HepG2 (cell line): ENCODE measurements around the gene HPS3. TPM values are rescaled to one million over a fixed set of nuclear protein-coding genes. Genes with fewer than 3 reads are reported as not detected.

Experiments used
- ATAC-seq: fragments of 200-7000 bp; cut with Tn5 transposase; 3 replicates; pipeline ENCODE4 v1.9.1; 2020; ENCODE audit warnings: mild to moderate bottlenecking, moderate library complexity
- BruUV-seq: library from RNA; stranded (reverse); fragments of 400-500 nt; replicated peaks from 2 replicates; lab custom pipeline; 2021; lab: Mats Ljungman, UMichigan
- CTCF ChIA-PET: fragments of 300-600 bp; formaldehyde crosslinking; extraction: SDS; loops from one replicate; lab custom pipeline; 2021; ENCODE audit warnings: low total read pairs, inconsistent platforms, low intra/inter-chr PET ratio; lab: Yijun Ruan, JAX
- POLR2A ChIA-PET: fragments of 350-600 bp; sonication (Branson Sonifier 250); formaldehyde crosslinking; loops from one replicate; lab custom pipeline; 2020; ENCODE audit warnings: antibody characterized with exemption, inconsistent platforms; lab: Yijun Ruan, JAX
- DNase-seq: peaks from one replicate; pipeline ENCODE4 v3.0.0-alpha.2; 2015; ENCODE audit warnings: low spot score
- FAIRE-seq: peaks from 3 replicates; lab custom pipeline; 2011; peaks lifted over from hg19 to GRCh38; lab: Jason Lieb, UNC
- H2AFZ ChIP-seq: one replicate; pipeline ENCODE4 v1.6.1; 2011; ENCODE audit warnings: low read length, inconsistent platforms
- H3K27ac ChIP-seq: fragments of 300-600 bp; 3 replicates; pipeline ENCODE4 v1.8.0; 2011; ENCODE audit warnings: mixed run types, mild to moderate bottlenecking, mixed read lengths, low read length, inconsistent platforms; ENCODE audit not compliant: insufficient read depth; ENCODE audit errors: extremely low read length
- H3K27me3 ChIP-seq, 2 experiments: fragments of 200-600 bp in 1 of 2; 2 replicates in 1 of 2; 3 replicates in 1 of 2; pipeline versions ENCODE4 v1.6.0 to v1.8.0; 2011; ENCODE audit warnings: low read length in 2 of 2, mild to moderate bottlenecking in 2 of 2, moderate library complexity in 2 of 2, inconsistent platforms in 1 of 2; ENCODE audit not compliant: insufficient read depth in 2 of 2, control insufficient read depth in 1 of 2
- H3K36me3 ChIP-seq, 2 experiments: fragments of 200-600 bp in 1 of 2; replicated peaks in 1 of 2; 2 replicates in 1 of 2; 3 replicates in 1 of 2; pipeline versions ENCODE4 v1.5.1 to v1.8.0; 2011; ENCODE audit warnings: low read length in 2 of 2, inconsistent platforms in 1 of 2; ENCODE audit not compliant: insufficient read depth in 2 of 2, control insufficient read depth in 1 of 2
- H3K4me1 ChIP-seq: 2 replicates; pipeline ENCODE4 v1.5.1; 2012; ENCODE audit warnings: low read length, inconsistent platforms; ENCODE audit not compliant: insufficient read depth
- H3K4me2 ChIP-seq: 2 replicates; pipeline ENCODE4 v1.6.0; 2011; ENCODE audit warnings: low read depth, low read length, inconsistent platforms
- H3K4me3 ChIP-seq, 3 experiments: fragments of 200-600 bp in 1 of 3; sonication (generic), shearing (Covaris generic) in 1 of 3; replicated peaks in 1 of 3; 2 replicates each; pipeline ENCODE4 v1.5.1; 2011 to 2016; ENCODE audit warnings: low read length in 3 of 3, inconsistent platforms in 2 of 3, low read depth in 2 of 3, mild to moderate bottlenecking in 2 of 3, control low read depth in 1 of 3, mixed read lengths in 1 of 3; ENCODE audit not compliant: insufficient read depth in 1 of 3
- H3K79me2 ChIP-seq: one replicate; pipeline ENCODE4 v1.6.1; 2011; ENCODE audit warnings: low read length, inconsistent platforms; ENCODE audit not compliant: insufficient read depth
- H3K9ac ChIP-seq: 2 replicates; pipeline ENCODE4 v1.6.0; 2011; ENCODE audit warnings: mild to moderate bottlenecking, low read depth, low read length, inconsistent platforms; ENCODE audit not compliant: insufficient read depth
- H3K9me3 ChIP-seq: 2 replicates; pipeline ENCODE4 v1.5.1; 2012; ENCODE audit warnings: mild to moderate bottlenecking, low read length
- H4K20me1 ChIP-seq: 2 replicates; pipeline ENCODE4 v1.6.0; 2011; ENCODE audit warnings: inconsistent platforms, mild to moderate bottlenecking, low read length, moderate library complexity; ENCODE audit not compliant: insufficient read depth
- ELF4 ChIP-seq: sonication (generic); formaldehyde crosslinking; IDR thresholded peaks from 2 replicates; pipeline ENCODE4 v1.5.0; 2020; ENCODE audit warnings: missing genetic modification reagents, mild to moderate bottlenecking, moderate library complexity, borderline replicate concordance
- NCOA1 ChIP-seq: sonication (generic); formaldehyde crosslinking; IDR thresholded peaks from 2 replicates; pipeline ENCODE4 v1.9.0; 2021; ENCODE audit warnings: missing genetic modification reagents
- STAG1 ChIP-seq: sonication (generic); formaldehyde crosslinking; IDR thresholded peaks from 2 replicates; pipeline ENCODE4 v1.4.0; 2020; ENCODE audit warnings: missing genetic modification reagents
- ZFP37 ChIP-seq: sonication (generic); formaldehyde crosslinking; IDR thresholded peaks from 2 replicates; pipeline ENCODE4 v1.4.0; 2020; ENCODE audit warnings: missing genetic modification reagents, borderline replicate concordance
- ZFP82 ChIP-seq: sonication (generic); formaldehyde crosslinking; IDR thresholded peaks from 2 replicates; pipeline ENCODE4 v1.5.1; 2020; ENCODE audit warnings: mild to moderate bottlenecking, missing genetic modification reagents, borderline replicate concordance
- ZNF572 ChIP-seq: sonication (generic); formaldehyde crosslinking; IDR thresholded peaks from 2 replicates; pipeline ENCODE4 v1.5.1; 2020; ENCODE audit warnings: mild to moderate bottlenecking, missing genetic modification reagents
- ZNF615 ChIP-seq: sonication (generic); formaldehyde crosslinking; IDR thresholded peaks from 2 replicates; pipeline ENCODE4 v1.5.0; 2020; ENCODE audit warnings: mild to moderate bottlenecking, missing genetic modification reagents, borderline replicate concordance
- ZNF660 ChIP-seq: sonication (generic); formaldehyde crosslinking; IDR thresholded peaks from 2 replicates; pipeline ENCODE4 v1.5.1; 2020; ENCODE audit warnings: mild to moderate bottlenecking, low read depth, missing genetic modification reagents, borderline replicate concordance
- WGBS: methylation state at CpG from one replicate; pipeline ENCODE4 v1.1.6; 2017; ENCODE audit warnings: low lambda C conversion rate; 5-methylcytosine and 5-hydroxymethylcytosine counted together
- in situ Hi-C: cut with HindIII; loops from 2 replicates; pipeline ENCODE4 v1.10.0; 2017; ENCODE audit warnings: low pct_unique_long_range_greater_than_20kb; ENCODE audit not compliant: extremely low pct_ligation_motif_present
- intact Hi-C: fragments of 100-400 bp; cut with micrococcal nuclease; formaldehyde crosslinking; loops from one replicate; pipeline ENCODE4 v1.10.0; 2022; ENCODE audit not compliant: unreplicated experiment
- polyA plus RNA-seq, 8 experiments: library from polyadenylated mRNA; depleted of rRNA in 3 of 8; stranded (reverse) in 7 of 8; unstranded in 1 of 8; fragments of >200 nt; fragmentation: Illumina TruSeq in 4 of 8; extraction: Trizol in 4 of 8; gene quantifications; 2 replicates each; pipeline versions ENCODE4 v1.2.1 to v1.2.3, GENCODE V29; 2011 to 2016; ENCODE audit warnings: low read depth in 4 of 8, missing spikeins in 1 of 8, mixed read lengths in 1 of 8; ENCODE audit not compliant: insufficient read depth in 1 of 8
- total RNA-seq, 5 experiments: library from RNA; depleted of rRNA; stranded (reverse); fragments of >200 nt; fragmentation: Illumina TruSeq; extraction: Trizol; gene quantifications; 2 replicates each; pipeline ENCODE4 v1.2.3, GENCODE V29; 2016; ENCODE audit warnings: low read depth in 1 of 5
- TF ChIP-seq, protein P1 (sequence below): sonication (generic); formaldehyde crosslinking; IDR thresholded peaks from 2 replicates; pipeline ENCODE4 v1.4.0; 2020; ENCODE audit warnings: missing genetic modification reagents
- TF ChIP-seq, protein P2 (sequence below): sonication (generic); formaldehyde crosslinking; IDR thresholded peaks from 2 replicates; pipeline ENCODE4 v1.5.0; 2020; ENCODE audit warnings: mild to moderate bottlenecking, missing genetic modification reagents, moderate library complexity
- TF ChIP-seq, protein P3 (sequence below): sonication (generic); formaldehyde crosslinking; IDR thresholded peaks from 2 replicates; pipeline ENCODE4 v1.5.0; 2020; ENCODE audit warnings: missing genetic modification reagents

HPS3 gene
- total and polyA plus RNA-seq, 2 of the 13 experiments (the other 11 are each of a cell fraction or from before 2014, with no cell fraction given), result 9.5 to 18.9 TPM

DNA sequence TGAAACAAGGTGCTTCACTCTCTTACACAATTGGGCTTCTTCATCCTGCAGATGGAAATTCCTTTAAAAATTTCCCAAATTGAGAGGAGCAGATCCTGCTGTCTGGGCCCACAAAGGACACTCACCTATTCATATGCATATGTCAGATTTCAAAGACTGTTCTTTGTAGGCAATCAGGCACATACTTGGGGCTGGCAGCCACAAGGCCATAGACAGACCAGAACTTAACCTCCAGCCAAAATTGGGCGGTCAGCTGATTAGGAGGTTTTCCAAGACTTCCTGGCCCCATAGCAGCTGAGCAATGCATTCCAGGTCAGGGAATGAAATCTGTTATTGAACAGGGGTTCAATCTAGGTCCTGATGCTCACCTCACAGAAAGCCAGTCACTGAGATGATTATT is 15.0 kb upstream of the HPS3 start (continued):
- TF ChIP-seq, protein P1, sequence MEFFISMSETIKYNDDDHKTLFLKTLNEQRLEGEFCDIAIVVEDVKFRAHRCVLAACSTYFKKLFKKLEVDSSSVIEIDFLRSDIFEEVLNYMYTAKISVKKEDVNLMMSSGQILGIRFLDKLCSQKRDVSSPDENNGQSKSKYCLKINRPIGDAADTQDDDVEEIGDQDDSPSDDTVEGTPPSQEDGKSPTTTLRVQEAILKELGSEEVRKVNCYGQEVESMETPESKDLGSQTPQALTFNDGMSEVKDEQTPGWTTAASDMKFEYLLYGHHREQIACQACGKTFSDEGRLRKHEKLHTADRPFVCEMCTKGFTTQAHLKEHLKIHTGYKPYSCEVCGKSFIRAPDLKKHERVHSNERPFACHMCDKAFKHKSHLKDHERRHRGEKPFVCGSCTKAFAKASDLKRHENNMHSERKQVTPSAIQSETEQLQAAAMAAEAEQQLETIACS, result no peak
- no peak for TF ChIP-seq NCOA1 (CRISPR knock-in tag)
- no peak for TF ChIP-seq ZFP37 (CRISPR knock-in tag)
- no peak for TF ChIP-seq ZNF572 (CRISPR knock-in tag)

DNA sequence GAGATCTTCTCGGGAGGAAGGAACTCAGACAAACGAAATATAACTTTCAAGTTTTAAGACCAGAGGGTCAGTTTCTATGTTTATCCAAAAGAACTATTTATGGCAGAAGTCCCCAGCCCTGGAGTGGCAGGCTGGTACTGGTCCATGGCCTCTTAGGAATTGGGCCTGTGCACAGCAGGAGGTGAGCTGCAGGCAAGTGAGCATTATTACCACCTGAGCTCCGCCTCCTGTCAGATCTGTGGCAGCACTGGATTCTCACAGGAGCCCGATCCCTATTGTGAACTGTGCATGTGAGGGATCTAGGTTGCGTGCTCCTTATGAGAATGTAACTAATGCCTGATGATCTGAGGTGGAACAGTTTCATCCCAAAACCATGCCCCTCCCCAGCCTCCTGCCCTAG is 14.3 kb upstream of the HPS3 start:
- in situ Hi-C loops, result loop anchor here (5.0 to 10.0 kb wide), 2 partner anchors 157 to 160 kb away; no protein-coding TSS in a partner anchor

More for the DNA sequence above, 14.3 kb upstream of the HPS3 start:
- TF ChIP-seq, protein P2, sequence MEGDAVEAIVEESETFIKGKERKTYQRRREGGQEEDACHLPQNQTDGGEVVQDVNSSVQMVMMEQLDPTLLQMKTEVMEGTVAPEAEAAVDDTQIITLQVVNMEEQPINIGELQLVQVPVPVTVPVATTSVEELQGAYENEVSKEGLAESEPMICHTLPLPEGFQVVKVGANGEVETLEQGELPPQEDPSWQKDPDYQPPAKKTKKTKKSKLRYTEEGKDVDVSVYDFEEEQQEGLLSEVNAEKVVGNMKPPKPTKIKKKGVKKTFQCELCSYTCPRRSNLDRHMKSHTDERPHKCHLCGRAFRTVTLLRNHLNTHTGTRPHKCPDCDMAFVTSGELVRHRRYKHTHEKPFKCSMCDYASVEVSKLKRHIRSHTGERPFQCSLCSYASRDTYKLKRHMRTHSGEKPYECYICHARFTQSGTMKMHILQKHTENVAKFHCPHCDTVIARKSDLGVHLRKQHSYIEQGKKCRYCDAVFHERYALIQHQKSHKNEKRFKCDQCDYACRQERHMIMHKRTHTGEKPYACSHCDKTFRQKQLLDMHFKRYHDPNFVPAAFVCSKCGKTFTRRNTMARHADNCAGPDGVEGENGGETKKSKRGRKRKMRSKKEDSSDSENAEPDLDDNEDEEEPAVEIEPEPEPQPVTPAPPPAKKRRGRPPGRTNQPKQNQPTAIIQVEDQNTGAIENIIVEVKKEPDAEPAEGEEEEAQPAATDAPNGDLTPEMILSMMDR (CRISPR knock-in tag), result peak; percentile 38
- TF ChIP-seq ZNF660 (CRISPR knock-in tag) (no peak), ELF4 (no peak), ZNF615 (no peak), ZFP82 (no peak), STAG1 (CRISPR knock-in tag) (peak; percentile 34; the same call in 1 of the 2 replicates)
- TF ChIP-seq, protein P3, sequence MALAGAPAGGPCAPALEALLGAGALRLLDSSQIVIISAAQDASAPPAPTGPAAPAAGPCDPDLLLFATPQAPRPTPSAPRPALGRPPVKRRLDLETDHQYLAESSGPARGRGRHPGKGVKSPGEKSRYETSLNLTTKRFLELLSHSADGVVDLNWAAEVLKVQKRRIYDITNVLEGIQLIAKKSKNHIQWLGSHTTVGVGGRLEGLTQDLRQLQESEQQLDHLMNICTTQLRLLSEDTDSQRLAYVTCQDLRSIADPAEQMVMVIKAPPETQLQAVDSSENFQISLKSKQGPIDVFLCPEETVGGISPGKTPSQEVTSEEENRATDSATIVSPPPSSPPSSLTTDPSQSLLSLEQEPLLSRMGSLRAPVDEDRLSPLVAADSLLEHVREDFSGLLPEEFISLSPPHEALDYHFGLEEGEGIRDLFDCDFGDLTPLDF, result no peak
- Histone ChIP-seq H4K20me1 (no peaks in the 10 kb centered on the region), H3K27ac (no peak overlapping the region), H3K36me3 (no peaks in the 10 kb centered on the region), H3K27me3 (peaks cover 2 to 10% of the 10 kb centered on the region in 2 experiments; a peak in 2 of 5 replicates), H3K79me2 (no peaks in the 10 kb centered on the region), H2AFZ (no peak overlapping the region), H3K4me1 (peaks cover 18% of the 10 kb centered on the region; the same call in 1 of the 2 replicates), H3K4me2 (no peak overlapping the region; the same call in 1 of the 2 replicates), H3K9ac (no peak overlapping the region), H3K9me3 (no peaks in the 10 kb centered on the region), H3K4me3 (no peak overlapping the region)
- WGBS, result 28% methylated on average over 2 of the region's 5 CpGs
- no TSS peak for BruUV-seq
- peak; percentile 72 for ATAC-seq
- ChIA-PET CTCF (no interaction called here), POLR2A (no interaction called here)
- intact Hi-C loops, result no loop called here
- no peak for DNase-seq
- no peak for FAIRE-seq
